BJ (cell line): ENCODE measurements around the gene MRPS10. TPM values are rescaled to one million over a fixed set of nuclear protein-coding genes. Genes with fewer than 3 reads are reported as not detected.

Source experiments
- CTCF ChIA-PET: fragments of 350-600 bp; formaldehyde crosslinking; extraction: SDS; loops from one replicate; lab custom pipeline; 2021; ENCODE audit warnings: antibody characterized with exemption, inconsistent platforms; lab: Yijun Ruan, JAX
- POLR2A ChIA-PET: fragments of 300-600 bp; sonication (Branson Sonifier 250); formaldehyde crosslinking; extraction: SDS; loops from one replicate; lab custom pipeline; 2021; ENCODE audit warnings: antibody characterized with exemption; lab: Charles Lee
- DNase-seq: peaks from one replicate; pipeline ENCODE4 v3.0.0-alpha.2; 2011; ENCODE audit warnings: low read depth
- H3K27me3 ChIP-seq: 2 replicates; pipeline ENCODE4 v1.6.0; 2011; ENCODE audit warnings: low read length; ENCODE audit not compliant: control insufficient read depth, insufficient read depth
- H3K36me3 ChIP-seq: 2 replicates; pipeline ENCODE4 v1.5.1; 2011; ENCODE audit warnings: low read length; ENCODE audit not compliant: control insufficient read depth, insufficient read depth
- H3K4me3 ChIP-seq: 2 replicates; pipeline ENCODE4 v1.5.1; 2011; ENCODE audit warnings: low read depth, mild to moderate bottlenecking, control low read depth, low read length
- polyA plus RNA-seq: library from polyadenylated mRNA; depleted of rRNA; stranded (reverse); fragments of >200 nt; gene quantifications from 2 replicates; pipeline ENCODE4 v1.2.3, GENCODE V29; 2011; rRNA removed
- TF ChIP-seq, protein P1 (sequence below): IDR thresholded peaks from 2 replicates; pipeline ENCODE4 v1.5.1; 2011; ENCODE audit warnings: low read depth, mild to moderate bottlenecking, control low read depth, inconsistent platforms, low read length, moderate library complexity; ENCODE audit not compliant: insufficient read depth

Gene MRPS10
- polyA plus RNA-seq, 1 experiment, result 26.4 TPM

GRCh38 chr6:42162384-42162783 lies 55.3 kb downstream of the MRPS10 start:
- DNase-seq, result no peak
- ChIA-PET CTCF (interaction anchor here (1.7 to 9.6 kb wide), 2 partner anchors 29 to 86 kb away, joined by 3 to 121 read pairs; no protein-coding TSS in a partner anchor), POLR2A (no interaction called here)
- peaks cover 1% of the 10 kb centered on the region; the same call in 1 of the 2 replicates for H3K27me3 ChIP-seq
- TF ChIP-seq, protein P1, sequence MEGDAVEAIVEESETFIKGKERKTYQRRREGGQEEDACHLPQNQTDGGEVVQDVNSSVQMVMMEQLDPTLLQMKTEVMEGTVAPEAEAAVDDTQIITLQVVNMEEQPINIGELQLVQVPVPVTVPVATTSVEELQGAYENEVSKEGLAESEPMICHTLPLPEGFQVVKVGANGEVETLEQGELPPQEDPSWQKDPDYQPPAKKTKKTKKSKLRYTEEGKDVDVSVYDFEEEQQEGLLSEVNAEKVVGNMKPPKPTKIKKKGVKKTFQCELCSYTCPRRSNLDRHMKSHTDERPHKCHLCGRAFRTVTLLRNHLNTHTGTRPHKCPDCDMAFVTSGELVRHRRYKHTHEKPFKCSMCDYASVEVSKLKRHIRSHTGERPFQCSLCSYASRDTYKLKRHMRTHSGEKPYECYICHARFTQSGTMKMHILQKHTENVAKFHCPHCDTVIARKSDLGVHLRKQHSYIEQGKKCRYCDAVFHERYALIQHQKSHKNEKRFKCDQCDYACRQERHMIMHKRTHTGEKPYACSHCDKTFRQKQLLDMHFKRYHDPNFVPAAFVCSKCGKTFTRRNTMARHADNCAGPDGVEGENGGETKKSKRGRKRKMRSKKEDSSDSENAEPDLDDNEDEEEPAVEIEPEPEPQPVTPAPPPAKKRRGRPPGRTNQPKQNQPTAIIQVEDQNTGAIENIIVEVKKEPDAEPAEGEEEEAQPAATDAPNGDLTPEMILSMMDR, result no peak
- no peak overlapping the region for H3K4me3 ChIP-seq
- no peaks in the 10 kb centered on the region for H3K36me3 ChIP-seq

- POLR2A ChIA-PET, result no interaction called here
- CTCF ChIA-PET, result interaction anchor here (2.5 kb wide), 1 partner anchor 55 kb away, joined by 9 read pairs; no protein-coding TSS in a partner anchor
- H3K27me3 ChIP-seq, result peaks cover 1% of the 10 kb centered on the region
- no peak overlapping the region for H3K4me3 ChIP-seq
- H3K36me3 ChIP-seq, result no peaks in the 10 kb centered on the region
- DNase-seq, result no peak
- TF ChIP-seq, protein P1, result no peak
Observed at GRCh38 chr6:42159431-42160024, 58.1 kb downstream of the MRPS10 start.

DNA sequence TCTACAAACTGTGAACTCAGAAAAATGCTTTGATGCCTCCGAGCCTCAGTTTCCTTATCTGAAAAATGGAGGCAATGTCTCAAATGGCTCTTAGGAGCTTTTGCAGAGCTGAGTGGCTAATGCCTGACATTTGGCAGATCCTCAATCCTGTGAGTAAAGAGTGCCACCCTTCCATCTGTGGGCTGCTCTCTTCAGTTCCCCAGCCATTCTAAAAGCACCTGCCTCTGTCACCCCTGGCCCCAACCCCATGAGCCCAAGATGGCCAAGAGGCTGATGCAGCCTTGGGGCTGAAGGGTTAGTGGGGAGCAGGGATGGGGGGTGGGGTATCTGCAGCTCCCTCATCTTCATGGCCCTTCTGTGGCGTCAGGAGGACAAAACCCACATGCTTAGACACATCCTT lies 59.0 kb downstream of the MRPS10 start:
- ChIA-PET POLR2A (no interaction called here), CTCF (interaction anchor here (2.5 kb wide), 1 partner anchor 54 kb away, joined by 9 read pairs; no protein-coding TSS in a partner anchor)
- Histone ChIP-seq H3K4me3 (no peak overlapping the region), H3K36me3 (no peaks in the 10 kb centered on the region), H3K27me3 (peaks cover 4% of the 10 kb centered on the region)
- TF ChIP-seq, protein P1, result no peak
- no peak for DNase-seq

- TF ChIP-seq, protein P1, result no peak
- ChIA-PET POLR2A (no interaction called here), CTCF (interaction anchor here (2.5 kb wide), 1 partner anchor 54 kb away, joined by 9 read pairs; no protein-coding TSS in a partner anchor)
- H3K36me3 ChIP-seq, result no peaks in the 10 kb centered on the region
- H3K4me3 ChIP-seq, result no peak overlapping the region
- DNase-seq, result peak; percentile 73
- peaks cover 6% of the 10 kb centered on the region for H3K27me3 ChIP-seq
Observed at GRCh38 chr6:42158011-42158410, 59.6 kb downstream of the MRPS10 start.

Other genes with a start within 250 kb of the MRPS10 start
- 11.9 and 13.9 TPM in 2 replicates for gene TAF8, start 167.3 kb downstream of the MRPS10 start, polyA plus RNA-seq
- gene C6orf132, start 75.2 kb downstream of the MRPS10 start, polyA plus RNA-seq, result 0.51 and 0.70 TPM in 2 replicates
- gene GUCA1A, start 44.5 kb downstream of the MRPS10 start, polyA plus RNA-seq, result 0.20 and 0.33 TPM in 2 replicates
- 0.40 and 0.58 TPM in 2 replicates for gene GUCA1B, start 22.9 kb downstream of the MRPS10 start, polyA plus RNA-seq
- gene TRERF1, start 234.1 kb upstream of the MRPS10 start, polyA plus RNA-seq, result 2.7 and 3.5 TPM in 2 replicates